Activated CD8-positive, alpha-beta memory T cell treated with anti-CD3 and anti-CD28 coated beads for 36 hours (primary cell): ENCODE data around the gene OPN4. TPM values are rescaled to one million over a fixed set of nuclear protein-coding genes. Genes with fewer than 3 reads are reported as not detected.

Experiments used
- CTCF ChIA-PET: fragments of 350-600 bp; sonication (Branson Sonifier 250); formaldehyde crosslinking; loops from one replicate; lab custom pipeline; 2021; ENCODE audit warnings: antibody characterized with exemption; lab: Charles Lee
- POLR2A ChIA-PET: fragments of 350-600 bp; sonication (Branson Sonifier 250); formaldehyde crosslinking; loops from one replicate; lab custom pipeline; 2021; ENCODE audit warnings: antibody characterized with exemption; lab: Charles Lee
- total RNA-seq, 2 experiments: library from RNA; stranded (reverse); gene quantifications; one replicate each; pipeline ENCODE4 v1.2.3, GENCODE V29; 2021

Gene OPN4
- total RNA-seq, 2 experiments from 2014 or later = not detected

GRCh38 chr10:86659161-86659691 lies 4.9 kb downstream of the OPN4 start:
- POLR2A ChIA-PET = no interaction called here
- CTCF ChIA-PET = no interaction called here

DNA sequence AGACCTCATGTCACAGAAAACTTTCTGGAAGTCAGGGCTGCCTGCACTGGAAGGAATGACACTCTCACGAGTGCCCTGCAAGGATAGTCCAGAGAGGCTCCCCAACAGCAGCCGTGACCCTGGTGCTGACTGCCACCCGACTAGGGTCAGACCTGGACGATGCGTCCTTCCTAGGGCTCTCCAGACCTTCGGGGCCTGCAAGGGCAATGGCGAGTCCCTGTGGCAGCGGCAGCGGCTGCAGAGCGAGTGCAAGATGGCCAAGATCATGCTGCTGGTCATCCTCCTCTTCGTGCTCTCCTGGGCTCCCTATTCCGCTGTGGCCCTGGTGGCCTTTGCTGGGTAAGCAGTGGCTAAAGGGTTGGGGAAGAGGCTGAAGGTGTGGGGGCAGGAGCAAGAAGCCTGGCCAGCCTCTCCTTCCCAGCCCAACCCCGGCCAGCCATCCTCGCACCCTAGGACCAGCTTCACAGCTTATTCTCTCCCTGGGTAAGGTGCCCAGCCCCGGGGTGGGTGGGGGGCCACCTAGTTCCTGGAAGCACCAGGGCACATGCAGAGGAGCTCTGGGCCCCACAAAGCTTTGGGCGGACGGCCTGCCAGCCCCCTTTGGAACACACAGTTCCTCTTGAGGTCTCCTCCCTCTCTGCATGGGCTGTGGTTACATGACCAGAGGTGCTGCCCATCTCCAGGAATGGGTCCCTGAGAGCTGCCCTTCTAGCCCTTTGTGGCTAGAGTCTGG lies 5.5 kb downstream of the OPN4 start:
- POLR2A ChIA-PET = no interaction called here
- CTCF ChIA-PET = interaction anchor here (0.6 kb wide), 1 partner anchor 1076 kb away, joined by 3 read pairs; no protein-coding TSS in a partner anchor

DNA sequence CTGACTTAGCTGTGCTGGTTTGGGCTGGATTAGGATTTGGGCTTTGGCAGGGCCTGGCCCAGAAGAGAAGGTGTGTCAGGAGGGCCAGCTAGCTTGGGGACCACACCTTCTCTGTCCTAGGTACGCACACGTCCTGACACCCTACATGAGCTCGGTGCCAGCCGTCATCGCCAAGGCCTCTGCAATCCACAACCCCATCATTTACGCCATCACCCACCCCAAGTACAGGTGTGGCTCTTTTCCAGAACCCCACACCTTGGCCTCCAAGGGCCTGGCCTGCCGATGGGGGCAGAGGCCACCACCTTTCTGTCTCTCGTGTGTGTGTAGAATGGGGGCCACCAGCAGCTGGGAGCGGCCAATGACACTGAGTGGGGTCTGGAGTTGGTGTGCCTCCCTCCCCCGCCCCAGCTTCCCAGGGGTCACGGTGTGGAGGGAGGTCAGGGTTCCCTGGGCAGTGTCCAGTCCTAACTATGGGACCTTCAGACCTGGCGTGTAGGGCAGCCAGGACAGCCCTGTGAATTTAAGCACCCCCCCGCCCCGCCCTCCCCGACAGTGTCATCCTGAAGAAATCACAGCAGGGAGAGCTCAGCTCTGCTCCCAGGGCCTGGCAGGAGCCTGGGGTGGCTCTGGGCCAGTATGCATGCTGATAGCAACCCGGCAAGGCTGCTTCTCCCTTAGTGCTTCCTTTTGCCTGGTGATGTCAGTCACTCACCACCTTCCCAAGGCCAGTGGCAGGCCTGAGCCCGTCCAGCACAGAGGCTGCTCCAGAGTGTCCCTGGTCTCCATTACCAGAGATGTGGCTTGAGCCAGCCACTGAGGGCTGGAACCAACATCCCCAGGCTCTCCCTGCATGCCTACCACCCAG lies 7.0 kb downstream of the OPN4 start:
- CTCF ChIA-PET = no interaction called here

GRCh38 chr10:86662186-86663045 lies 8.1 kb downstream of the OPN4 start:
- POLR2A ChIA-PET = no interaction called here
- CTCF ChIA-PET = interaction anchor here (0.6 kb wide), 1 partner anchor 94 kb away, joined by 3 read pairs; no protein-coding TSS in a partner anchor

More for the DNA sequence above, 7.0 kb downstream of the OPN4 start:
- POLR2A ChIA-PET = no interaction called here

GRCh38 chr10:86663046-86663345 lies 8.6 kb downstream of the OPN4 start:
- ChIA-PET POLR2A (no interaction called here), CTCF (no interaction called here)

GRCh38 chr10:86663576-86664339 lies 9.4 kb downstream of the OPN4 start:
- ChIA-PET POLR2A (no interaction called here), CTCF (interaction anchor here (0.6 kb wide), 1 partner anchor 75 kb away, joined by 3 read pairs; no protein-coding TSS in a partner anchor)

DNA sequence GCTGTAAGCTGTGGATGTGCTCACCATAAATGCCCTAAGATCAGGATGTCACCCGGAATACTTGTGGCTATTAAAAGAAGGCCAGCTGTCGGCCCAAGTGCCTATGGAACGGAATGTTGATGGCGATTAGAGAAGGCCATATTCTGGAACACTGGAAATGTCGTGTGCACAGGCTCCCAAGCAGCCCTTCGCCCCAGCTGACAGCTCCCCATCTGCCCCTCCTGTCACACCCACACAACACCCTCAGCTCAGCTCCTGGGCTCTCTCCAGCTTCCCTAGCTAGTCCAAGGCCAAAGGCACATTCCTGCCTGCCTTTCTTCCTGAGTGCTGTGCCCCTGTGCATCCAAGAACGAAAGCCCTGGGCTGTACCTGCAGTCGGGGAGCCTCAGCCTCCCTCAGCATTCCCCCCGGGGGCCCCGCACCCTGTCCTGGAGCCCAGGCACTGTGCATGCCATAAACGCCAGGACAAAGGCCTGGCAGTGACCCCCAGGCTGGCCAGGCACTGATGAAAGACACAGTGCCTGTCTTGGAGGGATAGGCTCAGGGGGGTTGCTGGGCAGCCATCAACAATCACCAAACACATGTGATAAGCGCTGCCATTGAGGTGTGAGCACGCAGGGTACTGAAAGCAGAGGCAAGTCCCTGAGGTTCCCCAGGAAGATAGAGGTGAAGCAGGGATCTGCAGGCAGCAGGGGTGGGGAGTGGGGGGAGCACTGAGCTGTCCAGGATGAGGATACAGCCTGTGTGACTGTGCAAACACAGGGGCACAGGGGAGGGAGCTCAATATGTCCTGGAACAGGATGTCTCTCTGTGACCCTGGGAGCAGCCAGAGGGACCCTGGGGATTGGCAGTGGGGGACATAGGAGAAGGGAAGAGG lies 10.2 kb downstream of the OPN4 start:
- POLR2A ChIA-PET = no interaction called here
- CTCF ChIA-PET = interaction anchor here (0.6 kb wide), 1 partner anchor 76 kb away, joined by 3 read pairs; no protein-coding TSS in a partner anchor

GRCh38 chr10:86665218-86665607 lies 10.9 kb downstream of the OPN4 start:
- CTCF ChIA-PET = no interaction called here
- POLR2A ChIA-PET = no interaction called here

- POLR2A ChIA-PET = no interaction called here
- CTCF ChIA-PET = no interaction called here
Measured at GRCh38 chr10:86665868-86666267, 11.5 kb downstream of the OPN4 start.

DNA sequence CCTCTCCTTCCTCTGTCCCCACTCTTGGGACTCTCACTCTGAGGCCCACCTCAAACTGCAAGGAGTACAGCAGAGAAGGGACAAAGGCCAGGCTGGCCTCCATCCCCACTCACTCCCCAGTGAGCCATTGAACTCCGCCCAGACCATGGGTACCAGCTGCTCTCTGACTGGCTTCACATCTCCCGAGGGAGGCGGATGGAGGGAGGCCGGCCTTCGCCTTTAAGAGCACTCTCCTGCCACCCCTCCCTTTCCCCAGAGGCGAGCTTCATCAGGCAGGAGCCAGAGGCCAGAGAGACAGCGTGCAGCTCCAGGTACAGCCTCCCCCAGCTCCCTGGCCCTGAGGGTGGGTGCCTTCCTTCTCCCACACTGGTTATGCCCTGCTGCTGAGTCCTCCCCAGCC lies 12.2 kb downstream of the OPN4 start:
- CTCF ChIA-PET = no interaction called here
- POLR2A ChIA-PET = no interaction called here

GRCh38 chr10:86667421-86668181 lies 13.3 kb downstream of the OPN4 start:
- POLR2A ChIA-PET = no interaction called here

GRCh38 chr10:86668297-86669165 lies 14.2 kb downstream of the OPN4 start, which contains the start of gene LDB3:
Gene LDB3 (plus strand): TSS chr10:86668511. CDS start chr10:86668692, 181 bp downstream.
- CTCF ChIA-PET = no interaction called here
- POLR2A ChIA-PET = no interaction called here

More at GRCh38 chr10:86667421-86668181, 13.3 kb downstream of the OPN4 start:
- CTCF ChIA-PET = no interaction called here

- POLR2A ChIA-PET = no interaction called here
- CTCF ChIA-PET = no interaction called here
Measured at GRCh38 chr10:86670290-86670811, 16.0 kb downstream of the OPN4 start.

- POLR2A ChIA-PET = no interaction called here
- CTCF ChIA-PET = no interaction called here
Measured at GRCh38 chr10:86670876-86671275, 16.5 kb downstream of the OPN4 start.

DNA sequence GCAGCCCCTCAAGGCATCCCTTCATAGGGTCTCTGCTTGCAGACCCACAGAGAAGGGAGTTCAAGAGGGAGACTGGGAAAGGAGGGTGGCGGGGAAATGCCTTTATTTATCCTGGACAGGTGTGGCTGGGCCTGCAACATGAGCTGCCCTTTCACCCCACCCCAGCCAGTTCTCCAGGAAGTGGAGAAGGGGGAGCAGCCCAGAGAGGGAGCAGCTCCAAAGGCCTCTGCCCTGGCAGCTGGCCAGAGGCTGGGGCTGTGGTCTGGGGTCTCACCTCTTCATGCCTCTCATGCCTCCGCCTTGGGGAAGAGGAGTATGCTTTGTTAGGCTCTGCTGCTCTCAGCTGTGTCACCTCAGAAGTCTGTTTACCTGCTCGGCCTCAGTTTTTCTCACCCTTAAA lies 17.1 kb downstream of the OPN4 start:
- POLR2A ChIA-PET = no interaction called here
- CTCF ChIA-PET = interaction anchor here (0.6 to 1.0 kb wide), 2 partner anchors 16 to 283 kb away, joined by 3 read pairs; no protein-coding TSS in a partner anchor
